Peyer's patch (tissue), 4 donors: ENCODE results near the gene B3GNT4.

Experiments
- CTCF ChIP-seq, 6 experiments: fragments of 450-650 bp in 4 of 6; fragments of 200-600 bp in 2 of 6; sonication (generic) in 1 of 6; IDR thresholded peaks; one replicate each; pipeline ENCODE4 v1.5.1; 2017 to 2019; ENCODE audit warnings: antibody characterized with exemption in 6 of 6, mild to moderate bottlenecking in 3 of 6, moderate library complexity in 1 of 6
- POLR2A ChIP-seq, 2 donors: fragments of 450-650 bp; IDR thresholded peaks; one replicate each; pipeline ENCODE4 v1.5.1; 2017; ENCODE audit warnings: antibody characterized with exemption in 2 of 2, mild to moderate bottlenecking in 2 of 2, moderate library complexity in 2 of 2

DNA sequence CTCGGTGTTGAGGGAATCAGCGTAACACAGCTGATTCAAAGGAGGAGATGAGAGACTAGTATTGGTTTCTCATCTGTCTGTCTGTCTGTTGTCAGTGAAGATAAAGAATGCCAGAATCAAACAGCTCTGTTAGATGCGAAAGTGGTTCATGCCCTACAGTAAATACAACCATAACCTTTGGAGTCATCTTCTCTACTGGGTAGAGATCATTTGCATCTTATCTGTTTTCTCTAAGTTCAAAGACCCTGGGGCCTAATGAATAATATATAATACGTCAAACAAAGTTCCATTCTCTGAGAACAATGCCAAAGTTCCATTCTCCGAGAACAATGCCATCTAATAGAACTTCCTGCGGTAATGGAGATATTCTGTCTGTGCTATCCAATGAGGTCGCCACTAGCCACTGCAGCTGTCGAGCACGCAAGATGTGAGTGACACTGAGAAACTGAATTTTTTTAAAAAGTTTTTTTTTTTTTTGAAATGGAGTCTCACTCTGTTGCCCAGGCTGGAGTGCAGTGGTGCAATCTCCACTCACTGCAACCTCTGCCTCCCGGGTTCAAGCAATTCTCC is 36.1 kb upstream of the B3GNT4 start:
- TF ChIP-seq CTCF (IDR thresholded peaks at IDR 0.05) (no peak), POLR2A (IDR thresholded peaks at IDR 0.05) (no peak)
